ENCODE results near the gene VAV3.

DNA sequence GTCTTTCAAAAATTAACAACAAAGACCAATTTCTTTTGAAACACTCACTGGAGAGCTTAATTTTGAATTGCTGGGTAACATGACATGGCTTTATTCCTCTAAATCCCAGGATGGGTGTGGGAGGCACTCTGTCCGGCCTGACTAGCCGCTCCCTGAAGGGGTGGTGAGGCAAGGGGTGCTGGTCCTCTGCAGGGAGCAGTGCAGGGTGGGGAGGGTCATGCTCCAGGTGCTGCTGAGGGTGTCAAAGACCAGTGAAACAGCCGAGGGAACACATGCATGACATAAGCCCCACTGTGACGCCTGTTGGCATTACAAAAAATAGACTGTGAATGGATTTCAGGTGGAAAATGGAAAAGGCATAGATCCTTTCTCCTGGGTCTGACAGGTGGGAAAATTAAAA lies 223.7 kb downstream of the VAV3 start:
- TF ChIP-seq EZH2phosphoT487 (IDR thresholded peaks at IDR 0.05; ENCODE audit: insufficient read depth, low read depth) (no peak), EZH2 (IDR thresholded peaks at IDR 0.05; ENCODE audit: insufficient read depth, poor library complexity, severe bottlenecking) (no peak)
